Activated T-cell treated with anti-CD3 and anti-CD28 coated beads, Interleukin-2, amount 50 U/mL, for 24 hours (primary cell): ENCODE data around the gene HDAC2.
"Not testable (repeated sequence)": the region's sequence is repeated elsewhere in the genome, so short reads cannot be mapped to it uniquely, and the experiment has no call there.

ENCODE experiments used
- DNase-seq: peaks from one replicate; pipeline ENCODE4 v3.0.0-alpha.2; 2020
- H3K27ac Mint-ChIP-seq: 2 replicates; pipeline ENCODE4 v1.8.0; 2020; ENCODE audit warnings: mild to moderate bottlenecking, mixed read lengths
- H3K27me3 Mint-ChIP-seq: 2 replicates; pipeline ENCODE4 v1.8.0; 2020; ENCODE audit warnings: mixed read lengths
- H3K36me3 Mint-ChIP-seq: 2 replicates; pipeline ENCODE4 v1.8.0; 2020; ENCODE audit warnings: low read depth, mixed read lengths
- H3K4me1 Mint-ChIP-seq: 2 replicates; pipeline ENCODE4 v1.8.0; 2020; ENCODE audit warnings: low read depth, mixed read lengths
- H3K4me3 Mint-ChIP-seq: 2 replicates; pipeline ENCODE4 v1.8.0; 2020; ENCODE audit warnings: mild to moderate bottlenecking, moderate library complexity, mixed read lengths
- H3K9me3 Mint-ChIP-seq: 2 replicates; pipeline ENCODE4 v1.8.0; 2020; ENCODE audit warnings: mixed read lengths

HDAC2 gene

GRCh38 chr6:113994934-113995342 lies 24.0 kb upstream of the HDAC2 start:
- no peaks in the 10 kb centered on the region for H3K9me3 Mint-ChIP-seq
- DNase-seq, result no peak

GRCh38 chr6:113989675-113990074 lies 18.7 kb upstream of the HDAC2 start:
- no peak for DNase-seq
- Mint-ChIP-seq H3K27ac (no peak overlapping the region), H3K4me1 (no peaks in the 10 kb centered on the region), H3K9me3 (no peaks in the 10 kb centered on the region), H3K4me3 (no peak overlapping the region), H3K27me3 (peaks cover 12% of the 10 kb centered on the region), H3K36me3 (no peaks in the 10 kb centered on the region)

More at GRCh38 chr6:113994934-113995342, 24.0 kb upstream of the HDAC2 start:
- no peak overlapping the region for H3K27ac Mint-ChIP-seq
- no peaks in the 10 kb centered on the region for H3K36me3 Mint-ChIP-seq
- peaks cover 14% of the 10 kb centered on the region for H3K27me3 Mint-ChIP-seq
- no peaks in the 10 kb centered on the region for H3K4me1 Mint-ChIP-seq
- no peak overlapping the region for H3K4me3 Mint-ChIP-seq

GRCh38 chr6:113982675-113983074 lies 11.7 kb upstream of the HDAC2 start:
- H3K27ac Mint-ChIP-seq, H3K27me3 Mint-ChIP-seq, H3K36me3 Mint-ChIP-seq, DNase-seq, H3K4me3 Mint-ChIP-seq, H3K4me1 Mint-ChIP-seq, H3K9me3 Mint-ChIP-seq: not testable (repeated sequence)

GRCh38 chr6:113982055-113982550 lies 11.2 kb upstream of the HDAC2 start:
- DNase-seq, result no peak
- Mint-ChIP-seq H3K4me3 (no peak overlapping the region), H3K4me1 (no peaks in the 10 kb centered on the region), H3K27ac (no peak overlapping the region), H3K27me3 (no peaks in the 10 kb centered on the region), H3K9me3 (no peaks in the 10 kb centered on the region), H3K36me3 (no peaks in the 10 kb centered on the region)

GRCh38 chr6:113980937-113981554 lies 10.1 kb upstream of the HDAC2 start:
- no peak for DNase-seq
- Mint-ChIP-seq H3K4me1 (no peaks in the 10 kb centered on the region), H3K27me3 (no peaks in the 10 kb centered on the region)

GRCh38 chr6:113979937-113980336 lies 9.0 kb upstream of the HDAC2 start:
- Mint-ChIP-seq H3K9me3 (no peaks in the 10 kb centered on the region), H3K27me3 (no peaks in the 10 kb centered on the region), H3K27ac (no peak overlapping the region), H3K36me3 (no peaks in the 10 kb centered on the region), H3K4me1 (no peaks in the 10 kb centered on the region), H3K4me3 (no peak overlapping the region)
- DNase-seq, result no peak

More at GRCh38 chr6:113980937-113981554, 10.1 kb upstream of the HDAC2 start:
- no peaks in the 10 kb centered on the region for H3K9me3 Mint-ChIP-seq
- no peak overlapping the region for H3K27ac Mint-ChIP-seq
- no peaks in the 10 kb centered on the region for H3K36me3 Mint-ChIP-seq
- no peak overlapping the region for H3K4me3 Mint-ChIP-seq

- Mint-ChIP-seq H3K27me3 (no peaks in the 10 kb centered on the region), H3K27ac (no peak overlapping the region), H3K4me3 (no peak overlapping the region), H3K36me3 (no peaks in the 10 kb centered on the region), H3K9me3 (no peaks in the 10 kb centered on the region), H3K4me1 (no peaks in the 10 kb centered on the region)
- no peak for DNase-seq
Measured at GRCh38 chr6:113978084-113978675, 7.2 kb upstream of the HDAC2 start.

- Mint-ChIP-seq H3K27ac (no peak overlapping the region), H3K4me3 (no peak overlapping the region), H3K4me1 (peaks cover 9% of the 10 kb centered on the region), H3K9me3 (no peaks in the 10 kb centered on the region), H3K27me3 (no peaks in the 10 kb centered on the region), H3K36me3 (no peaks in the 10 kb centered on the region)
- no peak for DNase-seq
Measured at GRCh38 chr6:113976806-113977205, 5.9 kb upstream of the HDAC2 start.

- Mint-ChIP-seq H3K9me3 (no peaks in the 10 kb centered on the region), H3K4me3 (peak overlapping the region; percentile 98), H3K27ac (no peak overlapping the region), H3K36me3 (peaks cover 33% of the 10 kb centered on the region), H3K4me1 (peaks cover 39% of the 10 kb centered on the region), H3K27me3 (no peaks in the 10 kb centered on the region)
- peak; percentile 37 for DNase-seq
Measured at GRCh38 chr6:113971741-113972140, 793 bp upstream of the HDAC2 start.

GRCh38 chr6:113969888-113970804 lies 802 bp downstream of the HDAC2 start:
- H3K4me1 Mint-ChIP-seq, result peaks cover 48% of the 10 kb centered on the region
- peak overlapping the region; percentile 99 for H3K27ac Mint-ChIP-seq
- peak overlapping the region; percentile 98 for H3K4me3 Mint-ChIP-seq
- no peaks in the 10 kb centered on the region for H3K9me3 Mint-ChIP-seq
- peak; percentile 70 for DNase-seq
- H3K36me3 Mint-ChIP-seq, result peaks cover 36% of the 10 kb centered on the region
- no peaks in the 10 kb centered on the region for H3K27me3 Mint-ChIP-seq

- Mint-ChIP-seq H3K4me3 (peak overlapping the region; percentile 98), H3K27me3 (no peaks in the 10 kb centered on the region), H3K27ac (no peak overlapping the region), H3K9me3 (no peaks in the 10 kb centered on the region), H3K4me1 (peaks cover 65% of the 10 kb centered on the region), H3K36me3 (peaks cover 50% of the 10 kb centered on the region)
- no peak for DNase-seq
Measured at GRCh38 chr6:113968472-113968871, 2.5 kb downstream of the HDAC2 start.

- Mint-ChIP-seq H3K27me3 (no peaks in the 10 kb centered on the region), H3K9me3 (no peaks in the 10 kb centered on the region), H3K27ac (no peak overlapping the region), H3K4me3 (peak overlapping the region; percentile 98), H3K4me1 (peaks cover 67% of the 10 kb centered on the region), H3K36me3 (peaks cover 50% of the 10 kb centered on the region)
- no peak for DNase-seq
Measured at GRCh38 chr6:113967777-113968176, 3.2 kb downstream of the HDAC2 start.

- no peak overlapping the region for H3K27ac Mint-ChIP-seq
- H3K36me3 Mint-ChIP-seq, result peaks cover 54% of the 10 kb centered on the region
- no peak for DNase-seq
- H3K4me1 Mint-ChIP-seq, result peaks cover 53% of the 10 kb centered on the region
- H3K4me3 Mint-ChIP-seq, result no peak overlapping the region
- no peaks in the 10 kb centered on the region for H3K27me3 Mint-ChIP-seq
- H3K9me3 Mint-ChIP-seq, result no peaks in the 10 kb centered on the region
Measured at GRCh38 chr6:113960795-113961194, 10.2 kb downstream of the HDAC2 start.

- Mint-ChIP-seq H3K27ac (no peak overlapping the region), H3K4me1 (peaks cover 40% of the 10 kb centered on the region), H3K9me3 (no peaks in the 10 kb centered on the region), H3K27me3 (no peaks in the 10 kb centered on the region), H3K4me3 (no peak overlapping the region), H3K36me3 (peaks cover 61% of the 10 kb centered on the region)
- DNase-seq, result no peak
Measured at GRCh38 chr6:113959235-113959634, 11.7 kb downstream of the HDAC2 start.

- no peak overlapping the region for H3K27ac Mint-ChIP-seq
Measured at GRCh38 chr6:113954653-113955052, 16.3 kb downstream of the HDAC2 start.

More at GRCh38 chr6:113954653-113955052, 16.3 kb downstream of the HDAC2 start:
- DNase-seq, result no peak
- H3K27me3 Mint-ChIP-seq, result no peaks in the 10 kb centered on the region
- H3K36me3 Mint-ChIP-seq, result peaks cover 89% of the 10 kb centered on the region
- H3K4me3 Mint-ChIP-seq, result no peak overlapping the region
- no peaks in the 10 kb centered on the region for H3K9me3 Mint-ChIP-seq
- H3K4me1 Mint-ChIP-seq, result peaks cover 5% of the 10 kb centered on the region
